Coronary artery (tissue), 2 donors: Measurements from ENCODE around the gene NOL9.

ENCODE experiments used
- DNase-seq: peaks from one replicate; pipeline ENCODE4 v3.0.0-alpha.2; 2017; ENCODE audit warnings: low spot score
- H3K27ac ChIP-seq, 2 donors: fragments of 200-600 bp; sonication (generic); one replicate each; pipeline ENCODE4 v1.5.1; 2016 to 2019
- H3K4me3 ChIP-seq: fragments of 200-600 bp; sonication (generic); 2 replicates; pipeline ENCODE4 v1.5.1; 2016; ENCODE audit warnings: mild to moderate bottlenecking, moderate library complexity
- TF ChIP-seq, protein P1 (sequence below): fragments of 200-600 bp; sonication (generic); IDR thresholded peaks from one replicate; pipeline ENCODE4 v1.5.1; 2019; ENCODE audit warnings: antibody characterized with exemption

The NOL9 gene

DNA sequence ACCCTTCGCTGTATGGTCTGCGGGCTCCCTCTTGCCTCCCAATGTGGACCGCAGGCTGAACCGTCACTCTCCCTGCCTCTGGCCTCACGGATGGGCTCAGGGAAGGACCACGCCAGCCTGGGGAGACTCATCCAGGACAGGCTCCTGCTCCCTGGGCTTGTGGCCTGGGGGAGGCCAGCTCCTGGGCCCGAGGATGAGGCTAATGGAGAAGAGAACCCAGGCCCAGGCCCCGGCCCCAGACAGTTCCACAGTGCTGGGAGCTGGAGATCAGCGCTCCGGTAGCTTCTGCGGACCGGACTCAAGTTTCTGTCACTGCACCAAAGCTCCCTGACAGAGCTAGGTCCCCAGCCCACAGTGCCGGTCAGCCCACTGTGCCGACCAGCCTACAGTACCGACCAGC is 49.4 kb downstream of the NOL9 start:
- no peak for DNase-seq
- Histone ChIP-seq H3K4me3 (no peak overlapping the region), H3K27ac (no peak overlapping the region)
- TF ChIP-seq, protein P1, sequence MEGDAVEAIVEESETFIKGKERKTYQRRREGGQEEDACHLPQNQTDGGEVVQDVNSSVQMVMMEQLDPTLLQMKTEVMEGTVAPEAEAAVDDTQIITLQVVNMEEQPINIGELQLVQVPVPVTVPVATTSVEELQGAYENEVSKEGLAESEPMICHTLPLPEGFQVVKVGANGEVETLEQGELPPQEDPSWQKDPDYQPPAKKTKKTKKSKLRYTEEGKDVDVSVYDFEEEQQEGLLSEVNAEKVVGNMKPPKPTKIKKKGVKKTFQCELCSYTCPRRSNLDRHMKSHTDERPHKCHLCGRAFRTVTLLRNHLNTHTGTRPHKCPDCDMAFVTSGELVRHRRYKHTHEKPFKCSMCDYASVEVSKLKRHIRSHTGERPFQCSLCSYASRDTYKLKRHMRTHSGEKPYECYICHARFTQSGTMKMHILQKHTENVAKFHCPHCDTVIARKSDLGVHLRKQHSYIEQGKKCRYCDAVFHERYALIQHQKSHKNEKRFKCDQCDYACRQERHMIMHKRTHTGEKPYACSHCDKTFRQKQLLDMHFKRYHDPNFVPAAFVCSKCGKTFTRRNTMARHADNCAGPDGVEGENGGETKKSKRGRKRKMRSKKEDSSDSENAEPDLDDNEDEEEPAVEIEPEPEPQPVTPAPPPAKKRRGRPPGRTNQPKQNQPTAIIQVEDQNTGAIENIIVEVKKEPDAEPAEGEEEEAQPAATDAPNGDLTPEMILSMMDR: no peak

DNA sequence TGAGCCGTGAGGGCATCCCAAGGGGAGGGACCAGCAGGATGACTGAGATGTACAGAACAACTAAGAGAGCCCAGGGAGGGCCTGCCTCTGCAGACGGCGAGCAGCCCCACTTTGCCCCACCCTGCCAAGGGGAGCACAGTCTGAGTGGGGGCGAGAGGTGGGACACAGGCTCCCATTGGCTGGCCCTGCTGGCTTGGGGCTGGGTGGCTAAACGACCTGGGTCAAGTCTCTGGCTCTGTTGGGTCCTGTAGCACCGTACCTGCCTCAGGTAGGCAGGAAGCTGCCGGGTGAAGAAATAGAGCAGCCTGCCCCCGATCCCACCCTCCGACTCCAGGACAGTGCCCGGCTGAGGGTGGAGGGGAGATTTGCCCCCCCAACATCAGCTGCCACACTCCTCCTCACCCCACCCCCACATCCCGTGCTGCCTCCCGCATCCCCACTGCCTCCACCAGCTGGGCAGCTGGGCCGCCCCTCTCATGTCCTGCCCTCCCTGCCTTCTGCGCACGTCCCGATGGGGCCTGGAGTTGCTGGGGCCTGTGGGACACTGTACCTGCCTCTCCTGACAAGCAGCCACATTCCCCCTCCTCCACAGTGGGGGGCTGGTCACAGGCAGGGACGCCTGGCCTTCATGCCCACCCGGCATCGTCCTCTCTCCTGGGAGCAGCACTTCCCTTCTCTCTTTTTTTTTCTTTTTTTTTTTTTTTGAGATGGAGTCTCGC is 50.3 kb downstream of the NOL9 start:
- Histone ChIP-seq H3K4me3 (no peak overlapping the region), H3K27ac (no peak overlapping the region)
- TF ChIP-seq, protein P1: no peak
- no peak for DNase-seq

DNA sequence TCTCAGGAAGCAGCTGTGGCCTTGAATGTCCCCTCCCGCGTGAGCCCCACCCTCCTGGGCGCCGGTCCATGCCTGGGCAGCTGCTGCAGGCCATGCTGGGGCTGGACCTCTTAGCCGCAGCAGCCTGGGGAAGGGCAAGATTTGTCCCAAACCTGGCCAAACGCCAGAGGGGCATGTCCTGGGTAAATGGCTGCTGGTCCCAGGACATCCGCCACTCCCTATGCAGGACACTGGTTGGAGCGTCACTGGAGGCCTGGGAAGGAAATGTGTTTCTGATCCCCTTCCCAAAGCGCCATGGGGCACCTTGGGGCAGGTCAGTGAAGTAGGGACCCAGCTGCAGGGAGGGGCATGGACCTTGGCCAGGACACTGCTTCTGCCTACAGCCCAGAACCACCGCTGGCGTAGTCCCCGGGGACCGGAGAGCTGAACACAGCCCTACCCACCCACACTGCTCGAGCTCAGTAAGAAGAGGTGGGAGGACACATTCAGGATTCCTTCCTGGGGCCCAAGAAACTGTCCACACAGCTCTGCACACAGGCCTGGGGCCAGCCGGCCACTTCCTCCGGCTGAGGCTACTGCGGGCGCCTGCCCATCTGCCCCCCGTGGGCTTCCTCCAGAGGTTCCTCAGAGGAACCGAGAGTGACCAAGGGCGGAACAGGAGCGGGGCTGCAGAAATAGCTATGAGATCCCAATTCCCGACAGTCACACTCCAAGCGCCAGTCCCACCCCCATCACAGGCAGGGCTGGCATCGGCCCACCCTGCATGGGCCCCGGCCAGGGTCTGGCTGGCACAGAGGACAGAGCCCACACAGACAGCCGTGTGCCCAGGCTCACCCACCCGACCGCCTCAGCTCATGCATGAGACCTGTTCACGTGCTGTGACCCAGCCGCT is 52.1 kb downstream of the NOL9 start:
- H3K4me3 ChIP-seq: peak overlapping the region; percentile 41
- DNase-seq: peak; percentile 88
- peak overlapping the region; percentile 64 to 94 for H3K27ac ChIP-seq
- TF ChIP-seq, protein P1: no peak

DNA sequence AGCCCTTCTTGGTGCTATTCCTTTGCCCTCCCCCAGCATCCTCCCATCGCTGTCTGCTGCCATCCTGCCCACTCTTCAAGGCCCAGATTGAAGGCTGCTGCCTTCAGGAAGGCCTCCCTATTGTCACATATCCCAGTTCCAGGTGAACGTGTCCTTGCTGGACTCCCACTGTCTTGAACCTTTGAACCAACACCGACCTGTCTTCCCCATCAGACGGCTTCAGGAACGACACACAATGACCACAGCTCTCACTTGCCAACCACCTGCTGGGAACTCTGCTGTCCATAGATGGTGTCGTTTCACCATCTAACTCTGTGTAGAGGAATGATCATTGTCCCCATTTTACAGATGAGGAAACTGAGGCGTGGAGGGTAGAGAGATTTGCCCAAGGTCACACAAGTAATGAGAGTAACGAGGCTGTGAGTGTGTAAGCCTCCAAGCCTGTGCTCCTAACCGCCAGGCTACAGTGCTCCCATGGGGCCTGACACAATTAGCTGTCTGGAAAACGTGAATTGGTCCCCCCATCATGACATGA is 53.0 kb downstream of the NOL9 start:
- TF ChIP-seq, protein P1: no peak
- peak overlapping the region; percentile 64 to 94 for H3K27ac ChIP-seq
- peak overlapping the region; percentile 22 for H3K4me3 ChIP-seq
- no peak for DNase-seq

DNA sequence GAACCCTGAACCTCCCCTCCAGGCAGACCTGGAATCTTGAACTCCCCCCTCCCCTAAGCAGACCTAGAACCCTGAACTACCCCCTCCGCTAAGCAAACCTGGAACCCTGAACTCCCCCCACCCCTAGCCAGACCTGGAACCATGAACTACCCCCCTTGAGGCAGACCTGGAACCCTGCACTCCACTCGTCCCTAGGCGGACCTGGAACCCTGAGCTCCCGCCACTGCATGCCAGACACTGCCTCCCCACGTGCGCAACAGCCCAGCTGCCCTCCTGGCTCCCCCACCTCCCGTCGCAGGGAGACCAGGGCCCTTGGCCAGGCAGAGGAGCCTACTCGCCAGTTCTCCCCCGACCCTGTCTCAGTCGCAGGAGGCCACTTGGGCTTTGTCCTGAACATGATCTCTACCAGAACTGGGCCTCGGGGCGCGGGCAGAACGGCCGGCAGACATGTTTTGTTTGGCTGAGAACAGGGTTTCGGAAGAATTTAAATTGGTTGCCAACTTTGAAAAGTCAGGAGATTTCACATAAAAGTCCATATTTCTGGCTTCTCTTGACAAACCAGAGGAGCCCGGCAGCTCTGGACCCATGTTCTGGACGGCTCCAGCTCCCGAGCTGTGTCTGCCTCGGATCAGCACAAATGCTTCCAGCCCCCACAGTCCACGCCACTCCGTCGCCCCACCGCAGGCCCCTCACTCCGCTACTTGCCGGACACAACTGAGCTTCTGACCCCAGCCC is 53.6 kb downstream of the NOL9 start:
- Histone ChIP-seq H3K4me3 (peak overlapping the region; percentile 22), H3K27ac (peak overlapping the region; percentile 64 to 94)
- TF ChIP-seq, protein P1: no peak
- no peak for DNase-seq

DNA sequence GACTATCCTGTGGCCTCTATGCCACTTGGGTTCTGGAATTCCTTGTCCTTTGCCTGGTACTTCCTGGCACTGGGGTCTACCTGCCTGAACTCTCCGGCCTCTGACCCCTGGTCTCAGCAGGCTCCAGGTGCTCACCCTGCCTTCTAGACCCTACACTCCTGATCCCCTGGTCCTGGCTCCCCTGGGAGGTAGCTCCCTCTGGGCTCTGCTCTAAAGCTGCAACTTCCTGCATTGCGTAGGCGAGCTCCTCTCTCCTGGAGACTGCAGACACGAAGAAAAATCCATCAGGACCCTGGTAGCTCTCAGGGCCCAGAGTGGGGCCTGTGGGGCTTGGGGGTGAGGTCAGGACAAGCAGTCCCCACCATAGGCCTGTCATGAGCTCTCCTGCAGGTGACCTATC is 55.0 kb downstream of the NOL9 start:
- TF ChIP-seq, protein P1: no peak
- Histone ChIP-seq H3K4me3 (no peak overlapping the region), H3K27ac (peak overlapping the region in 1 of 2 donors; percentile 76)
- no peak for DNase-seq
